Loucy (cell line): ENCODE data around the gene CENPX.

ENCODE experiments used
- EZH2phosphoT487 ChIP-seq: fragments of 200-600 bp; IDR thresholded peaks from 2 replicates; pipeline ENCODE4 v1.6.1; 2018; ENCODE audit warnings: antibody characterized with exemption, mild to moderate bottlenecking, moderate library complexity, borderline replicate concordance
- TF ChIP-seq, protein P1 (sequence below): fragments of 200-600 bp; sonication (generic); conservative IDR thresholded peaks from 2 replicates; pipeline ENCODE4 v1.5.1; 2014; ENCODE audit warnings: mild to moderate bottlenecking, antibody characterized with exemption, low read length

DNA sequence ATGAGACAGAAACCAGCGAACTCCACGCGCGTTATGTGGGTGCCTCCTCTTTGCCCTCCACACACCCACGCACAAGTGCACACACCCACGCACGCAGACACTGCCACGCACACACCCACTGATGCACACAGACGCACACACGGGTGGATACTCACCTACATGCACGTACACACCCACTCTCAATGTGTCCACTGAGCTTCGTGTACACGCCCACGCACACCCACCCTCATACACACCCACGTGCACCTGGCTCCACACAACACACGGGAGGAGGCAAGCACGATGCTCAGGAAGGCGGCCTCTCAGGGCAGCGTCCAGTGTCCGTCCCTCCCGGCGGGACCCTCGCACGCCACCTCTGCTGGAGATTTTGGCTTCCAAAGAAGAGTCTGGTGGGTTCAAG lies 24.7 kb upstream of the CENPX start:
- TF ChIP-seq, protein P1, sequence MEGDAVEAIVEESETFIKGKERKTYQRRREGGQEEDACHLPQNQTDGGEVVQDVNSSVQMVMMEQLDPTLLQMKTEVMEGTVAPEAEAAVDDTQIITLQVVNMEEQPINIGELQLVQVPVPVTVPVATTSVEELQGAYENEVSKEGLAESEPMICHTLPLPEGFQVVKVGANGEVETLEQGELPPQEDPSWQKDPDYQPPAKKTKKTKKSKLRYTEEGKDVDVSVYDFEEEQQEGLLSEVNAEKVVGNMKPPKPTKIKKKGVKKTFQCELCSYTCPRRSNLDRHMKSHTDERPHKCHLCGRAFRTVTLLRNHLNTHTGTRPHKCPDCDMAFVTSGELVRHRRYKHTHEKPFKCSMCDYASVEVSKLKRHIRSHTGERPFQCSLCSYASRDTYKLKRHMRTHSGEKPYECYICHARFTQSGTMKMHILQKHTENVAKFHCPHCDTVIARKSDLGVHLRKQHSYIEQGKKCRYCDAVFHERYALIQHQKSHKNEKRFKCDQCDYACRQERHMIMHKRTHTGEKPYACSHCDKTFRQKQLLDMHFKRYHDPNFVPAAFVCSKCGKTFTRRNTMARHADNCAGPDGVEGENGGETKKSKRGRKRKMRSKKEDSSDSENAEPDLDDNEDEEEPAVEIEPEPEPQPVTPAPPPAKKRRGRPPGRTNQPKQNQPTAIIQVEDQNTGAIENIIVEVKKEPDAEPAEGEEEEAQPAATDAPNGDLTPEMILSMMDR: no peak
- no peak for TF ChIP-seq EZH2phosphoT487
